ENCODE data around the gene ZNF154. TPM values are rescaled to one million over a fixed set of nuclear protein-coding genes. Genes with fewer than 3 reads are reported as not detected.

Gene ZNF154
- polyA plus RNA-seq, 3 donors = 0.67 to 0.79 (median 0.67) TPM

Other genes with a start within 250 kb of the ZNF154 start
- 1 to 10 TPM; 1.1 to 2.1 (median 1.8) TPM for gene ZNF772, start 231.6 kb downstream of the ZNF154 start, polyA plus RNA-seq
- 1 to 10 TPM; 2.8 to 3.6 (median 3.0) TPM for gene ZNF419, start 221.5 kb downstream of the ZNF154 start, polyA plus RNA-seq
- 1 to 10 TPM; 2.1 to 3.3 (median 3.2) TPM for gene ZNF773, start 209.3 kb downstream of the ZNF154 start, polyA plus RNA-seq
- gene ZNF549, start 181.8 kb downstream of the ZNF154 start, polyA plus RNA-seq = 1 to 10 TPM; 1.2 to 1.9 (median 1.3) TPM
- 1 to 10 TPM; 1.5 to 3.2 (median 2.6) TPM for gene ZNF550, start 149.3 kb downstream of the ZNF154 start, polyA plus RNA-seq
- gene ZNF416, start 130.3 kb downstream of the ZNF154 start, polyA plus RNA-seq = 1 to 10 TPM in 2 of 3 donors, under 1 TPM in 1; 0.90 to 2.0 (median 1.2) TPM
- 1 to 10 TPM in 2 of 3 donors, under 1 TPM in 1; 0.45 to 1.3 (median 1.2) TPM for gene ZIK1, start 125.1 kb downstream of the ZNF154 start, polyA plus RNA-seq
- gene ZNF530, start 109.3 kb downstream of the ZNF154 start, polyA plus RNA-seq = 1 to 10 TPM in 2 of 3 donors, under 1 TPM in 1; 0.94 to 1.9 (median 1.0) TPM
- 1 to 10 TPM; 3.3 to 7.0 (median 4.7) TPM for gene ZNF134, start 95.0 kb downstream of the ZNF154 start, polyA plus RNA-seq
- gene ZNF211, start 76.0 kb downstream of the ZNF154 start, polyA plus RNA-seq = 1 to 10 TPM; 2.9 to 4.7 (median 3.7) TPM
- under 1 TPM in 2 of 3 donors, not detected in 1; 0.04 to 0.67 TPM for gene ZSCAN4, start 40.3 kb downstream of the ZNF154 start, polyA plus RNA-seq
- 1 to 10 TPM; 1.7 to 3.4 (median 2.8) TPM for gene ZNF551, start 27.2 kb downstream of the ZNF154 start, polyA plus RNA-seq
- gene ZNF671, start 18.4 kb upstream of the ZNF154 start, polyA plus RNA-seq = 1 to 10 TPM; 1.5 to 3.4 (median 2.5) TPM
- gene ZNF776, start 37.6 kb upstream of the ZNF154 start, polyA plus RNA-seq = 1 to 10 TPM; 2.2 to 4.4 (median 2.8) TPM
- gene ZNF586, start 60.5 kb upstream of the ZNF154 start, polyA plus RNA-seq = 1 to 10 TPM; 3.3 to 6.1 (median 3.8) TPM
- gene ZNF552, start 105.7 kb upstream of the ZNF154 start, polyA plus RNA-seq = 1 to 10 TPM; 2.2 to 3.4 (median 3.0) TPM
- gene ZNF587B, start 121.1 kb upstream of the ZNF154 start, polyA plus RNA-seq = 1 to 10 TPM; 2.5 to 5.2 (median 5.1) TPM
- 1 to 10 TPM; 5.1 to 6.5 (median 6.5) TPM for gene ZNF587, start 140.7 kb upstream of the ZNF154 start, polyA plus RNA-seq
- gene ZNF814, start 179.8 kb upstream of the ZNF154 start, polyA plus RNA-seq = 1 to 10 TPM; 2.7 to 4.1 (median 4.0) TPM
- 1 to 10 TPM; 2.2 to 2.6 (median 2.5) TPM for gene ZNF417, start 207.4 kb upstream of the ZNF154 start, polyA plus RNA-seq
- gene ZNF418, start 226.2 kb upstream of the ZNF154 start, polyA plus RNA-seq = 1 to 10 TPM in 1 of 3 donors, under 1 TPM in 2; 0.79 to 2.2 (median 0.94) TPM
- gene ZNF256, start 238.5 kb upstream of the ZNF154 start, polyA plus RNA-seq = 1 to 10 TPM; 1.1 to 2.5 (median 1.5) TPM